HFFc6 (cell line): ENCODE data around the gene RETSAT. TPM values are rescaled to one million over a fixed set of nuclear protein-coding genes. Genes with fewer than 3 reads are reported as not detected.
A peak's percentile ranks its signal among the peaks of the same experiment; 100 is the strongest.
"Not testable (repeated sequence)": the region's sequence is repeated elsewhere in the genome, so short reads cannot be mapped to it uniquely, and the experiment has no call there.

ENCODE experiments used
- DNase-seq: peaks from one replicate; pipeline ENCODE4 v3.0.0-alpha.2; 2018
- H3K27ac Mint-ChIP-seq: 2 replicates; pipeline ENCODE4 v1.8.0; 2020; ENCODE audit warnings: mild to moderate bottlenecking, mixed read lengths
- H3K27me3 Mint-ChIP-seq: 2 replicates; pipeline ENCODE4 v1.8.0; 2021; ENCODE audit warnings: mild to moderate bottlenecking, moderate library complexity, mixed read lengths; ENCODE audit not compliant: insufficient read depth
- H3K36me3 Mint-ChIP-seq: 2 replicates; pipeline ENCODE4 v1.8.0; 2021; ENCODE audit warnings: low read depth, mixed read lengths
- H3K4me1 Mint-ChIP-seq: 2 replicates; pipeline ENCODE4 v1.8.0; 2020; ENCODE audit warnings: low read depth, mixed read lengths
- H3K4me3 Mint-ChIP-seq: 2 replicates; pipeline ENCODE4 v1.8.0; 2020; ENCODE audit warnings: mild to moderate bottlenecking, moderate library complexity, mixed read lengths
- H3K9me3 Mint-ChIP-seq: 2 replicates; pipeline ENCODE4 v1.8.0; 2020; ENCODE audit warnings: mild to moderate bottlenecking, mixed read lengths
- CTCF ChIP-seq: fragments of 200-600 bp; sonication (generic); IDR thresholded peaks from 2 replicates; pipeline ENCODE4 v1.5.0; 2021; ENCODE audit warnings: antibody characterized with exemption, mild to moderate bottlenecking
- total RNA-seq, 6 experiments: library from RNA; stranded (reverse); fragmentation: NEBNext Ultra II Directional; extraction: Animal tissue kit (Norgen Biotek cat#: 25700); gene quantifications; 2 replicates in 1 of 6; 3 replicates in 5 of 6; pipeline ENCODE4 v1.2.3, GENCODE V29; 2021

RETSAT gene
- total RNA-seq, 6 experiments from 2014 or later = 36.3 to 50.4 (median 39.0) TPM

DNA sequence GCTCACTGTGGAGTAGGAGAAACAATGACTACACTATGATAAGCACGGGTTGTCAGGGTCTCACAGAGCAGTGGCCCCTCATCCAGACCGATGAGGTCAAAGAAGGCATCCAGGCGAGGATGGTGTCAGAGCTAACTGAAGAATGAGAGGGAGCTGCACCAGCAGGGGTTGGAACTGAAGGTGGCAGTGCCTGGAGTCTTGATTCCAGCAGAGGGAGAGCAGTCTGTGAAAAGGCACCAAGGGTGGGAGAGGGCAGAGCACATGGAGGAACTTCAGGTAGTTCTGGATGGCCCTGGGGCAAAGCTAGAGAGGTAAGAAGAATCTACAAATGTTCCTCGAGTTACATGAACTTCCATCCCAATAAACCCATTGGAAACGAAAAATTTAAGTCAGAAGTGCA lies 12.9 kb upstream of the RETSAT start:
- DNase-seq = no peak
- no peak for TF ChIP-seq CTCF
- Mint-ChIP-seq H3K36me3 (peaks cover 15% of the 10 kb centered on the region), H3K27me3 (no peaks in the 10 kb centered on the region; the same call in 1 of the 2 replicates), H3K4me1 (no peaks in the 10 kb centered on the region), H3K9me3 (no peaks in the 10 kb centered on the region), H3K4me3 (no peak overlapping the region), H3K27ac (no peak overlapping the region)

- not testable (repeated sequence) for H3K27ac Mint-ChIP-seq, H3K27me3 Mint-ChIP-seq, H3K9me3 Mint-ChIP-seq, H3K4me3 Mint-ChIP-seq, DNase-seq, H3K4me1 Mint-ChIP-seq
- H3K36me3 Mint-ChIP-seq = peaks cover 22% of the 10 kb centered on the region
These were observed 8.5 kb upstream of the RETSAT start for GRCh38 chr2:85362653-85363387.

DNA sequence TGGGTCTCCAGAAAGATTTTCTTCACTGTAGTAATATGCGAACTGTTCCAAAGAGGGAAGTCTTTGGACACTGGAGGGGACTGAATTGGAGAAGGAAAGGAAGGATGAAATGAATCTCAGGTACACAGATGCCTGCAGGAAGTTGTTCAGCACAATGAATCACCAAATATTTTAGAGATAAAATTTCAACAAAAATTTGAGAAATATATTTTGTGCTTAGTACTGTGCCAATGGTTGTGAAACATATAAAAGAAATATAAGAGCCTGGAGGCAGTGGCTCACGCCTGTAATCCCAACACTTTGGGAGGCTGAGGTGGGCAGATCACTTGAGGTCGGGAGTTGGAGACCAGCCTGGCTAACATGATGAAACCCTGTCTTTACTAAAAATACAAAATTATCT lies 3.4 kb upstream of the RETSAT start:
- no peaks in the 10 kb centered on the region for H3K9me3 Mint-ChIP-seq
- H3K4me3 Mint-ChIP-seq = no peak overlapping the region
- H3K27ac Mint-ChIP-seq = no peak overlapping the region
- no peak for TF ChIP-seq CTCF
- no peaks in the 10 kb centered on the region; the same call in none of the 2 replicates for H3K27me3 Mint-ChIP-seq
- H3K4me1 Mint-ChIP-seq = peaks cover 25% of the 10 kb centered on the region
- no peak for DNase-seq
- peaks cover 27% of the 10 kb centered on the region for H3K36me3 Mint-ChIP-seq

GRCh38 chr2:85356186-85356585 lies 1.9 kb upstream of the RETSAT start:
- no peak for DNase-seq
- Mint-ChIP-seq H3K4me3 (no peak overlapping the region), H3K27me3 (no peaks in the 10 kb centered on the region; the same call in none of the 2 replicates), H3K36me3 (peaks cover 21% of the 10 kb centered on the region), H3K9me3 (no peaks in the 10 kb centered on the region), H3K4me1 (peaks cover 28% of the 10 kb centered on the region), H3K27ac (no peak overlapping the region)
- TF ChIP-seq CTCF = no peak

DNA sequence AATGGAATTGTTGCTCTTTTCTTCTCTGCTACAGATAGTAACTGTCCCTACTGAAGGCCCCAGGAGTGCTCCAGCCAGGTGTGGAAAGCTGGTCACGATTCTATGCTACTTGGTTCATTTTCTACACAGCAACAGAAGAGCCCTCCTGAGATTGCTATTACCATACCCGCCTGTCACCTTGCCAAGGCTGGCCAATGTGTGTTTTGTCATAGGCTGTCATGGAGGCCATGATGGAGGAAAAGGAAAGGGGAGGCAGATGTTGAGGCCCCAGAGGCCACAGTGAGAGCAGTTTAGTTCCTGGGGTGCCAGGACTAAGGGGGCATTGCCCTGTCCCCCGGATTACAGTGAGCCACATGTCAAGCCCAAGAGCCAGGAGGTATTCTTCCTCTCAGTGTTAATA lies 1.2 kb upstream of the RETSAT start:
- Mint-ChIP-seq H3K27me3 (no peaks in the 10 kb centered on the region; the same call in none of the 2 replicates), H3K9me3 (no peaks in the 10 kb centered on the region), H3K36me3 (peaks cover 26% of the 10 kb centered on the region), H3K4me1 (peaks cover 28% of the 10 kb centered on the region), H3K4me3 (peak overlapping the region; percentile 97), H3K27ac (peak overlapping the region; percentile 27; the same call in 1 of the 2 replicates)
- DNase-seq = no peak
- TF ChIP-seq CTCF = no peak

GRCh38 chr2:85355073-85355410 lies 714 bp upstream of the RETSAT start:
- no peak for TF ChIP-seq CTCF
- H3K27me3 Mint-ChIP-seq = no peaks in the 10 kb centered on the region; the same call in none of the 2 replicates

More at GRCh38 chr2:85355073-85355410, 714 bp upstream of the RETSAT start:
- Mint-ChIP-seq H3K4me3 (peak overlapping the region; percentile 97), H3K27ac (peak overlapping the region; percentile 94), H3K9me3 (no peaks in the 10 kb centered on the region), H3K36me3 (peaks cover 30% of the 10 kb centered on the region), H3K4me1 (peaks cover 28% of the 10 kb centered on the region)
- no peak for DNase-seq
